ENCODE results near the gene TTBK2.

Gene TTBK2

DNA sequence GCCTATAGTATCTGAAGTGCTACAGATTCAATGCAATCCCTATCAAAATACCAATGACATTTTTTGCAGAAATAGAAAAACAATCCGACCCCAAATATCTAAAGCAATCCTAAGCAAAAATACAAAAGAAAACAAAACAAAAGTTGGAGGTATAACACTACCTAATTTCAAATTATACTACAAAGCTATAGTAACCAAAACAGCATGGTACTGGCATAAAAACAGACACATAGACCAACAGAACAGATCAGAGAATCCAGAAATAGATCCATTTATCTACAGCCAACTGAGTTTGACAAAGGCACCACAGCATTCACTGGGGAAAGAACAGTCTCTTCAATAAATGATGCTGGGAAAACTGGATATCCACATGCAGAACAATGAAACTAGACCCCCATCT is 159.8 kb downstream of the TTBK2 start:
- in situ Hi-C loops (cut with HindIII; ENCODE audit: low pct_unique_long_range_greater_than_20kb, low sequenced_read_pairs): no loop called here
- TF ChIP-seq JUND (IDR thresholded peaks at IDR 0.05; ENCODE audit: low read depth): no peak
- DNase-seq (ENCODE audit: low read depth in 1 of 2, low spot score in 1 of 2): no peak

DNA sequence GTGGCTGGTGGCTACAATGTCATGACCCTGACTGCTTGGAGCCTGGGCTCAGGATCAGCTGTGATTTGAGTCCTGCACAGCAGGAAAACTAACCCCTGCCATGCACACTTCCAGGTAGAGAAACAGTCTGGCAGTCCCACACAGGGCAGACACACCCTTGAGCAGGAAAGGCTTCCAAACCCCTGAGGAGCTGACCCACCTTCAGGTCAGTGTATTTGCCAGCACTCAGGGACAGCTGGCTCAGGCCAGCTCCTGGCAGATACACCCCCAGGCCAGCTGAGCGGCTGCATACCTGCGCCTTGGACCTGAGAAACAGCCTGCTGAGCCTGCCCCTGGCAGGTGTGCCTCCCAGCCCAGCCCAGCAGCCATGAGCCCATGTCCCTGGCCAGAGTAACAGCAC is 161.5 kb downstream of the TTBK2 start:
- DNase-seq (ENCODE audit: low read depth in 1 of 2, low spot score in 1 of 2): peak in 1 of 2 experiments; percentile 56
- no peak for TF ChIP-seq JUND (IDR thresholded peaks at IDR 0.05; ENCODE audit: low read depth)
- in situ Hi-C loops (cut with HindIII; ENCODE audit: low pct_unique_long_range_greater_than_20kb, low sequenced_read_pairs): no loop called here

- no peak for TF ChIP-seq JUND (IDR thresholded peaks at IDR 0.05; ENCODE audit: low read depth)
Measured at GRCh38 chr15:42750306-42750705, 170.3 kb downstream of the TTBK2 start.

DNA sequence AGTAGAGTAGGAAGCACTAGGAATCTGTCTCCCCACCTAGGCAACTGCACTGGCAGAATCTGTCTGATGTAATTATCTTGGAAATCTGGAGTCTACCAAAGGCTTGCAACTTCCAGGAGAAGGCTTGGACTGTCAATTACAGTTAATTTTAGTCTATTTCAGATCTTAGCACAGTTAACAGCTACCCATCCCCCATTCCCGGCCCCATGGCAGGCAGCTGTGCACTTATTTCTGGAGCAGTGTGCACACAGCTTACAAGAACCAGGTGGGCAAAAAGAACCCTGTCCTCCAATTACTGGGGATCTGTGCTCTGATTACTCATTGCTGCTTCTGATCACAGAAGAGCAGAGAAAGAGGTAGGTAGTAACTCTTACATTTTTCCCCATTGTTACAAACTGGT is 171.3 kb downstream of the TTBK2 start:
- in situ Hi-C loops (cut with HindIII; ENCODE audit: low pct_unique_long_range_greater_than_20kb, low sequenced_read_pairs): no loop called here
- no peak for DNase-seq (ENCODE audit: low read depth in 1 of 2, low spot score in 1 of 2)
- no peak for TF ChIP-seq JUND (IDR thresholded peaks at IDR 0.05; ENCODE audit: low read depth)

More at GRCh38 chr15:42750306-42750705, 170.3 kb downstream of the TTBK2 start:
- DNase-seq (ENCODE audit: low read depth in 1 of 2, low spot score in 1 of 2): no peak
- in situ Hi-C loops (cut with HindIII; ENCODE audit: low pct_unique_long_range_greater_than_20kb, low sequenced_read_pairs): no loop called here

- DNase-seq (ENCODE audit: low read depth in 1 of 2, low spot score in 1 of 2): no peak
- in situ Hi-C loops (cut with HindIII; ENCODE audit: low pct_unique_long_range_greater_than_20kb, low sequenced_read_pairs): no loop called here
- no peak for TF ChIP-seq JUND (IDR thresholded peaks at IDR 0.05; ENCODE audit: low read depth)
Measured at GRCh38 chr15:42744195-42744594, 176.4 kb downstream of the TTBK2 start.

DNA sequence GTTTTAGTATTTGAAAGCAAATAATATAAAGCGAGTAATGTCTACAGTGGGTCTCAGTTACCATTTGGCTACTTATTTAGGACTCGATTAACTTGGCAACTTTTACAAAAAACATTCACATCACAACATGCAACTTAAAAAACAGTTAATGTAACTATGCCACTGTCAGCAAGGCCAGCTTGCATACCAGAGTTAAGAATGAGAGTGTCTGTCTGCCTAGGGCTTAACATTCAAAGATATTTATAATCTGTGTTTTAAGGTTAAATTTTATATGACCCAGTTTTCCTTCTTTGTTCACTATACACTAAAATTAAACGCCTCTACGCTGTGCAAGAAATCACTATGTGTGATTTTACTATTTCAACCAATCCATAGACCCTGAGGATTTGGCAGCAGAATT is 178.4 kb downstream of the TTBK2 start:
- DNase-seq (ENCODE audit: low read depth in 1 of 2, low spot score in 1 of 2): no peak
- no peak for TF ChIP-seq JUND (IDR thresholded peaks at IDR 0.05; ENCODE audit: low read depth)
- in situ Hi-C loops (cut with HindIII; ENCODE audit: low pct_unique_long_range_greater_than_20kb, low sequenced_read_pairs): no loop called here

- in situ Hi-C loops (cut with HindIII; ENCODE audit: low pct_unique_long_range_greater_than_20kb, low sequenced_read_pairs): no loop called here
- DNase-seq (ENCODE audit: low read depth in 1 of 2, low spot score in 1 of 2): no peak
Measured at GRCh38 chr15:42741710-42742109, 178.9 kb downstream of the TTBK2 start.

DNA sequence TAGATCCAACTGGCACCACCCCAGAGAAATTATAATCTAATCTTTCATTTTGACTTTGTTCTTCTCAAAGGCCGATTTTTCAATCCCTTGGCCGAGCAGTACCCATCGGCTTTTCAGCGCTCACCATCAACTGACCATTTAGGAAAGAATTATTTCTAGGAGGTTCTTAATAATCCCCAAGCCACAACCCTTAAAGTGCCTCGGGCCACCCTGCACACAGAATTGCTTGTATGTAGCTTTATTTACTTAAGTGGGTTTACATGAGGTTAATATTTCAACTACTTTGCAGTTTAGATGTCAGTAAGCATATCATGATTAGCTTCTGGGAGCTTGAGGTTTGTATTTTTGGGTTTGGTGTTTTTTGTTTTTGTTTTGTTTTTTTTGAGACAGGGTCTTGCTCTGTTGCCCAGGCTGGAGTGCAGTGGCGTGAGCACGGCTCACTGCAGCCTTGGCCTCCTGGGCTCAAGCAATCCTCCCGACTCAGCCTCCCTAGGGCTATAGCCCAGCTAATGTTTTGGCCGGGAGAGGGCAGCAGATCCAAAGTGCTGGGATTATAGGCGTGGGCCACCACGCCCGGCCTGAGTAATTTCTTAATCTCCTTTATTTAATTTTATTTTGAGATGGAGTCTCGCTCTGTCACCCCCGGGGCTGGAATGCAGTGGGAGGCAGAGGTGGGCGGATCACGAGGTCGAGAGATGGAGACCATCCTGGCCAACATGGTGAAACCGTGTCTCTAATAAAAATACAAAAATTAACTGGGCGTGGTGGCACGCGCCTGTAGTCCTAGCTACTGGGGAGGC is 182.8 kb downstream of the TTBK2 start:
- in situ Hi-C loops (cut with HindIII; ENCODE audit: low pct_unique_long_range_greater_than_20kb, low sequenced_read_pairs): no loop called here
- TF ChIP-seq JUND (IDR thresholded peaks at IDR 0.05; ENCODE audit: low read depth): no peak
- DNase-seq (ENCODE audit: low read depth in 1 of 2, low spot score in 1 of 2): peak in 1 of 2 experiments; percentile 48

More at GRCh38 chr15:42741710-42742109, 178.9 kb downstream of the TTBK2 start:
- no peak for TF ChIP-seq JUND (IDR thresholded peaks at IDR 0.05; ENCODE audit: low read depth)

DNA sequence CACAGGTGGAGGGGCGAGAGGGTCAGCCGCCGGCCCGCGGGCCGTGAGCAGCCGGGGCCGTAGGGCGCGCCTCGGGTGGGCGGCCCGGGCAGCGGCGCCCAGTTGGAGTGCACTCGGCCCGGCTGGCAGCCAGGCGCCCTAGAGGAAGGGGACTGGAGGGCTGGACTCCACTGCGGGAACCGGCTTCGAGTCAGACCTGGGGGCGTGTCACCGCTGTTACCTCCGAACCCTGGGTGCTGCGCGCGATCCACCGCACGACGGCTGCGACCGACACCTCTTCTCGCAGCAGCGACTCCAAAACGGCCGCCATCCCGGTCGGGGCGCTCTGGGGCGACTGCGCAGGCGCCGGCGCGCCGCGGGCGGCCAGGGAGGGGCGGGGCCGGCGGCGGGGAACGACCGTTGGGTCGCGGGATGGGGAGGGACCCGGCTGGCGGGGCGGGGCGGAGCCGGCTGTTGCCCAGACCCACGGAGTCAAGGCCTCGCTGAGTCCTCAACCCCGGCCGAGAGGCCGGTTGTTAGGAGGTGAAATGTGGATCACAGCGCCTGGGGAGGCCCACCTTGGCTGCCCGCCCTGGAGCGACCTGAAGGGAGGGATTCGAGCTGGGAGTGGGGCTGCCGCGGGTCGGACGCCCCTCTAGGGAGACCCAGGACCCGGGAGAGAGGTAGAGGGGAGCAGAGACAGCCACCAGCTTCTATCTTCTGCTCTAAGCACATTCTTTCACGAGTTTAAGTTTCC is 183.6 kb downstream of the TTBK2 start, which contains the start of gene CDAN1:
Gene CDAN1 (minus strand): TSS at position 336 of the 736 bp plus-strand sequence. CDS start 26 bp downstream, at position 310.
- DNase-seq (ENCODE audit: low read depth in 1 of 2, low spot score in 1 of 2): peak; percentile 87 to 98
- no peak for TF ChIP-seq JUND (IDR thresholded peaks at IDR 0.05; ENCODE audit: low read depth)
- in situ Hi-C loops (cut with HindIII; ENCODE audit: low pct_unique_long_range_greater_than_20kb, low sequenced_read_pairs): no loop called here

DNA sequence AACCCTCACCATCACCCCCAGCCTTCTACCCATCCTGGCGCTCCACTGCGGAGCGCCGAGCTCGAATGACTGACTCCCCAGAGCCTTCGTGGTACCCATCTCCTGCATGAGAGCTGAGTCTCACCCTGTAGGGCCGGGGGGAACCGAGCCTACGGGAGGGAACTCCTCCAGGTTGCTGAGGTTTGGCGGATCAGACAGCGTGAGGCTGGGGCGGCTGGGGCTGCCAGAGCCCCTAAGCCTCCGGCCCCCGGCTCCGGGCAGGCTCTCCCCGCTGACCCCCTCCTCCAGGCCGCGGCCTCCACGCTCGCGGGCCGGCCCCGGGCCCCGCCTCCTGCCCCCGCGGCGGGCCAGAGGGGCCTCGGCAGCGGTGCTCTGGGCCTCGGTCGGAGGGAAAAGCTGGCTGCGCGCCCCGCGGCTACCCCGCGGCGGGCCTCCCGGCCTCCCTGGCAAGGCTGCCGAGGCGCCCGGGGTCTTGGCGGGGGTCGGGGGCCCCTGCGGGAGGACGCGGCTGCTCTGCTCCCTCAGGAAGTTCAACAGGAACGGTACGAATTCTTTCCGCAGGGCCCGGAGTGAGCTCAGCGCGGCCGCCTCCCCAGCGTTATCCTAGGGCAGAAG is 184.3 kb downstream of the TTBK2 start:
- in situ Hi-C loops (cut with HindIII; ENCODE audit: low pct_unique_long_range_greater_than_20kb, low sequenced_read_pairs): no loop called here
- no peak for TF ChIP-seq JUND (IDR thresholded peaks at IDR 0.05; ENCODE audit: low read depth)
- no peak for DNase-seq (ENCODE audit: low read depth in 1 of 2, low spot score in 1 of 2)

DNA sequence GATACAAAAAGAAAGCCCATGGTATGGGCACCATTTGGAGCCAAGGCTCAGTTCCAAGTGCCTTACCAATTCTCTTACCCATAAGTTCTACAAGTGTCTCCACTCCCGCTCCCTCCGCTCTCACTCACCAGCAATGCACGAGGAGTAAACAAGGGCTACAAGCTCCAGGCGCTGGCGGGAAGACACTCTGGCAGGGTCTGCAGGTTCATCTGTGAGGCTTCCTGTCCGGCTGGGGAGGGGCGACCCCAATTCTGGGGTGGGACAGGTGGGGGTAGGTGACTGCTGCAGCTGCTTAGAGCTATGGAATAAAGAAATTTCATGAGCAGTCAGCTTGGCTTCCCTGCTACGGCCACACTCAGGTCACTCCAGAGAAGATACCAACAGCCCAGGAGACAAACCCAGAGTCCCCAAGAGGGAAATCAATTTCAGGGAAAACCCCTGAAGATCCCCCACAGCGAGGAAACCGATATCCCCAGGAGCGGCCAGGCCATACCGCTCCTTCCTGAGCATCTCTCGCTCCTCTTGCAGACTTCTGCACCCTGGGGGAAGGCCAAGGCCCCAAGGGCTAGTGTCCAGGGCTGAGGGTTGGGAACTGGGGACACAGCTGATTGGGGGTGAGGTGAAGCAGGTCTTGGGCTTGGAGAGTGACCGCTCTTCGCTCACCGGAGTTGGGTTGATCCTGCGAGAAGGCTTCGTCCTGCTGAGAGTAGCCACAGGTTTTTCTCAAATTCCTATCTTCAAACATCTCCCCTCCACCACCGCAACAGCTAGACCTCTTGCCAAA is 185.0 kb downstream of the TTBK2 start:
- in situ Hi-C loops (cut with HindIII; ENCODE audit: low pct_unique_long_range_greater_than_20kb, low sequenced_read_pairs): no loop called here
- no peak for TF ChIP-seq JUND (IDR thresholded peaks at IDR 0.05; ENCODE audit: low read depth)
- no peak for DNase-seq (ENCODE audit: low read depth in 1 of 2, low spot score in 1 of 2)

GRCh38 chr15:42734076-42734672 is 186.4 kb downstream of the TTBK2 start:
- DNase-seq (ENCODE audit: low read depth in 1 of 2, low spot score in 1 of 2): no peak
- in situ Hi-C loops (cut with HindIII; ENCODE audit: low pct_unique_long_range_greater_than_20kb, low sequenced_read_pairs): no loop called here
- no peak for TF ChIP-seq JUND (IDR thresholded peaks at IDR 0.05; ENCODE audit: low read depth)
